Measurements from ENCODE around the gene OOSP4A. TPM values are rescaled to one million over a fixed set of nuclear protein-coding genes. Genes with fewer than 3 reads are reported as not detected.

OOSP4A gene
- polyA plus RNA-seq, 1 donor from 2014 or later: not detected

GRCh38 chr11:59939482-59939881 lies 24.4 kb upstream of the OOSP4A start:
- H3K27me3 ChIP-seq (ENCODE audit: insufficient read depth, low read depth, low read length): no peaks in the 10 kb centered on the region
- TF ChIP-seq SMC3 (conservative IDR thresholded peaks at IDR 0.05; ENCODE audit: poor library complexity) (no peak), POLR2AphosphoS5 (IDR thresholded peaks at IDR 0.05) (no peak), EP300 (conservative IDR thresholded peaks at IDR 0.05; ENCODE audit: poor library complexity, severe bottlenecking) (no peak)
- TF ChIP-seq, protein P1, sequence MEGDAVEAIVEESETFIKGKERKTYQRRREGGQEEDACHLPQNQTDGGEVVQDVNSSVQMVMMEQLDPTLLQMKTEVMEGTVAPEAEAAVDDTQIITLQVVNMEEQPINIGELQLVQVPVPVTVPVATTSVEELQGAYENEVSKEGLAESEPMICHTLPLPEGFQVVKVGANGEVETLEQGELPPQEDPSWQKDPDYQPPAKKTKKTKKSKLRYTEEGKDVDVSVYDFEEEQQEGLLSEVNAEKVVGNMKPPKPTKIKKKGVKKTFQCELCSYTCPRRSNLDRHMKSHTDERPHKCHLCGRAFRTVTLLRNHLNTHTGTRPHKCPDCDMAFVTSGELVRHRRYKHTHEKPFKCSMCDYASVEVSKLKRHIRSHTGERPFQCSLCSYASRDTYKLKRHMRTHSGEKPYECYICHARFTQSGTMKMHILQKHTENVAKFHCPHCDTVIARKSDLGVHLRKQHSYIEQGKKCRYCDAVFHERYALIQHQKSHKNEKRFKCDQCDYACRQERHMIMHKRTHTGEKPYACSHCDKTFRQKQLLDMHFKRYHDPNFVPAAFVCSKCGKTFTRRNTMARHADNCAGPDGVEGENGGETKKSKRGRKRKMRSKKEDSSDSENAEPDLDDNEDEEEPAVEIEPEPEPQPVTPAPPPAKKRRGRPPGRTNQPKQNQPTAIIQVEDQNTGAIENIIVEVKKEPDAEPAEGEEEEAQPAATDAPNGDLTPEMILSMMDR (IDR thresholded peaks at IDR 0.05; ENCODE audit: poor library complexity, severe bottlenecking): no peak
- no peak overlapping the region for H3K9ac ChIP-seq (ENCODE audit: low read length)

GRCh38 chr11:59941091-59941490 lies 22.7 kb upstream of the OOSP4A start:
- no peak overlapping the region for H3K4me2 ChIP-seq (ENCODE audit: low read length)
- no peaks in the 10 kb centered on the region for H3F3A ChIP-seq (ENCODE audit: insufficient read depth, low read length, poor library complexity, severe bottlenecking)
- no peaks in the 10 kb centered on the region for H3K79me2 ChIP-seq (replicated peaks; ENCODE audit: insufficient read depth, low read length)
- H3K9me3 ChIP-seq (ENCODE audit: low read length): no peaks in the 10 kb centered on the region
- no peaks in the 10 kb centered on the region for H3K27me3 ChIP-seq (ENCODE audit: insufficient read depth, low read depth, low read length)
- no peak overlapping the region for H3K27ac ChIP-seq (ENCODE audit: low read length)
- no peak overlapping the region for H2AFZ ChIP-seq (ENCODE audit: low read depth, low read length)
- H3K9me2 ChIP-seq (ENCODE audit: insufficient read depth, low read length): no peaks in the 10 kb centered on the region
- no peak overlapping the region for H3K9ac ChIP-seq (ENCODE audit: low read length)
- TF ChIP-seq SMC3 (conservative IDR thresholded peaks at IDR 0.05; ENCODE audit: poor library complexity): no peak
- TF ChIP-seq, protein P2, sequence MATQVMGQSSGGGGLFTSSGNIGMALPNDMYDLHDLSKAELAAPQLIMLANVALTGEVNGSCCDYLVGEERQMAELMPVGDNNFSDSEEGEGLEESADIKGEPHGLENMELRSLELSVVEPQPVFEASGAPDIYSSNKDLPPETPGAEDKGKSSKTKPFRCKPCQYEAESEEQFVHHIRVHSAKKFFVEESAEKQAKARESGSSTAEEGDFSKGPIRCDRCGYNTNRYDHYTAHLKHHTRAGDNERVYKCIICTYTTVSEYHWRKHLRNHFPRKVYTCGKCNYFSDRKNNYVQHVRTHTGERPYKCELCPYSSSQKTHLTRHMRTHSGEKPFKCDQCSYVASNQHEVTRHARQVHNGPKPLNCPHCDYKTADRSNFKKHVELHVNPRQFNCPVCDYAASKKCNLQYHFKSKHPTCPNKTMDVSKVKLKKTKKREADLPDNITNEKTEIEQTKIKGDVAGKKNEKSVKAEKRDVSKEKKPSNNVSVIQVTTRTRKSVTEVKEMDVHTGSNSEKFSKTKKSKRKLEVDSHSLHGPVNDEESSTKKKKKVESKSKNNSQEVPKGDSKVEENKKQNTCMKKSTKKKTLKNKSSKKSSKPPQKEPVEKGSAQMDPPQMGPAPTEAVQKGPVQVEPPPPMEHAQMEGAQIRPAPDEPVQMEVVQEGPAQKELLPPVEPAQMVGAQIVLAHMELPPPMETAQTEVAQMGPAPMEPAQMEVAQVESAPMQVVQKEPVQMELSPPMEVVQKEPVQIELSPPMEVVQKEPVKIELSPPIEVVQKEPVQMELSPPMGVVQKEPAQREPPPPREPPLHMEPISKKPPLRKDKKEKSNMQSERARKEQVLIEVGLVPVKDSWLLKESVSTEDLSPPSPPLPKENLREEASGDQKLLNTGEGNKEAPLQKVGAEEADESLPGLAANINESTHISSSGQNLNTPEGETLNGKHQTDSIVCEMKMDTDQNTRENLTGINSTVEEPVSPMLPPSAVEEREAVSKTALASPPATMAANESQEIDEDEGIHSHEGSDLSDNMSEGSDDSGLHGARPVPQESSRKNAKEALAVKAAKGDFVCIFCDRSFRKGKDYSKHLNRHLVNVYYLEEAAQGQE (IDR thresholded peaks at IDR 0.05; ENCODE audit: borderline replicate concordance): no peak
- no peak for TF ChIP-seq TAF1 (IDR thresholded peaks at IDR 0.05; ENCODE audit: low read depth)
- TF ChIP-seq EZH2 (IDR thresholded peaks at IDR 0.05; ENCODE audit: borderline replicate concordance, insufficient read depth, low read length, poor library complexity, severe bottlenecking): no peak
- no peak for TF ChIP-seq EP300 (conservative IDR thresholded peaks at IDR 0.05; ENCODE audit: poor library complexity, severe bottlenecking)
- no peak for TF ChIP-seq POLR2AphosphoS5 (IDR thresholded peaks at IDR 0.05)
- TF ChIP-seq RAD21 (conservative IDR thresholded peaks at IDR 0.05): no peak
- TF ChIP-seq, protein P1 (IDR thresholded peaks at IDR 0.05; ENCODE audit: poor library complexity, severe bottlenecking): no peak
- no peak for TF ChIP-seq MXI1 (conservative IDR thresholded peaks at IDR 0.05; ENCODE audit: poor library complexity, severe bottlenecking)
- H3K4me3 ChIP-seq (ENCODE audit: low read length): no peak overlapping the region
- no peaks in the 10 kb centered on the region for H4K20me1 ChIP-seq (ENCODE audit: insufficient read depth)
- no peaks in the 10 kb centered on the region for H3K36me3 ChIP-seq (ENCODE audit: insufficient read depth, low read length)

More at GRCh38 chr11:59939482-59939881, 24.4 kb upstream of the OOSP4A start:
- no peak overlapping the region for H3K4me3 ChIP-seq (ENCODE audit: low read length)
- no peak overlapping the region for H2AFZ ChIP-seq (ENCODE audit: low read depth, low read length)
- H4K20me1 ChIP-seq (ENCODE audit: insufficient read depth): no peaks in the 10 kb centered on the region
- no peaks in the 10 kb centered on the region for H3K9me3 ChIP-seq (ENCODE audit: low read length)
- H3K79me2 ChIP-seq (replicated peaks; ENCODE audit: insufficient read depth, low read length): no peaks in the 10 kb centered on the region
- no peak overlapping the region for H3K4me2 ChIP-seq (ENCODE audit: low read length)
- no peak overlapping the region for H3K27ac ChIP-seq (ENCODE audit: low read length)
- H3F3A ChIP-seq (ENCODE audit: insufficient read depth, low read length, poor library complexity, severe bottlenecking): no peaks in the 10 kb centered on the region
- no peaks in the 10 kb centered on the region for H3K9me2 ChIP-seq (ENCODE audit: insufficient read depth, low read length)
- H3K36me3 ChIP-seq (ENCODE audit: insufficient read depth, low read length): no peaks in the 10 kb centered on the region

Data from neural cell (in vitro differentiated cells).